ENCODE measurements around the gene CNGB1.
"Not testable (repeated sequence)": the region's sequence is repeated elsewhere in the genome, so short reads cannot be mapped to it uniquely, and the experiment has no call there.

CNGB1 gene

DNA sequence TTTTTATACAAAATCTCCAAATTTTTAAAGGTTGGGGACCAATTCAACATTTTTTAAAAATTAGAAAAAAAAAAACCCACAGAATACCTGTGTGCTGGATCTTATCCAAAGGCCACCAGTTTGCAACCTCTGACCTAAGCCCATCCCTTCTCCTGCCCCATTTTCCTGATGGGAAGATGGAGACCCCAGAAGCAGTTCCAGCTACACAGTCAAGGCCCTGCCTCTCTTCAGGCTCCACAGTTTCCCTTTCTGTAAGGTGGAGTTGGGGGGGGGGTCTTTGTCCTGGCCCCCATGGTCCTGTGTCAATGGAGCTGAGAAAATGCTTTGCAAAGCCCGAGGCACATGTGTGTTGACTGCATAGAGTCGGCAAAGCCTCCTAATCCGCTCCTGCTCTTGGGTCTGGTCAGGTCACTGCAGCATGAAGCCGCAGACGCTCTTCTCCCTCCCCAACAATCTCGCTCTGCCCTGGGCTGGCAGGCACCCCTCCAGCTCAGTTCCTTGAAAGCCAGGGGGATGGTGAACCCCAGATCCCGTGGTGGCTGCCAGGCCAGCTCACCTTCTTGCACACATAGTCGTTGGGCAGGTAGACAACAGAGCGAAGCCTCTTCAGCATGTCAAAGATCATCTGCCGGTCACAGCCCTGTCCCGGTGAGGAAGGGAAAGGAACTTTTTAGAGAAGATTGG is 70.0 kb downstream of the CNGB1 start:
- no peak for DNase-seq

DNA sequence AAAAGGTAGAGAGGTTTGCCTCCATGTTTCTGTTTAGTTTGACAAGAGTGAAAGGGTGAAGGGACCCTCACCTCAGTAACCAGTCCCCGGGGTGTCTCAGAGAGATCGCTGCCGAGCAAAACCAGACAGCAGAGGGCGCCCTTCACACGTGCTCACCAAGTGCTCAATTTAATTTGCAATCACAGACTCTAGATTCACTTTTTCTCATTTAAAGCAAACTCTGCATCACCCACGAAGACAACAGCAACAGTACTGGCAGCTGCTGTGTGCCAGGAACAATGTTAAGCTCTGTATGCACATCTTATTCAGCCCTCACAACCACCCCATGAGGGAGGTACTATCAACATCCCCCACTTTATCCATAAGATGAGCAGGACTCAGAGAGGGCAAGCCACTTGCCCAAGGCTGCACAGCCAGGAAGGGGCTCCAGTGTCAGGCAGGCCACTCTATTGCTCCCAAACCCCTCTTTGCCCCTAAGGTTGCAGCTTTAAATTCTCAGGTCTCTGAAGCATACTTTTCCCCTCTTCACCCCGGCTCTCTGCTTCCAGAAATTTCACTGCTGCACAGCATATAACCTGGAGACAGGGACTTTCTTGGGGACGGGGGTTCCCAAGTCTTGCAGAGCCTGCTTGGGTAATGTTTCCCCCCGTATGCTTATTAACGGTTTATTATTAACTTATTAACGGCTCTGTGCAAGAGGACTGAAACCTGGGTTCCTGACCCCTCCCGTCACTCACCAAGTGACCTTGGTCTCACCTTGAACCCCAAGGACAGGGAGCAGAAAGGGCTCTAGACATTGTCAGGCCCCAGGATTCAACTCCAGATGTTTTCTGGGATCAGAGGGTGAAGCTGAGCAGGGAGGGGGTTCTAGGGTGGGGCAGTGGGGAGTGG is 70.9 kb downstream of the CNGB1 start:
- peak; percentile 69 for DNase-seq

DNA sequence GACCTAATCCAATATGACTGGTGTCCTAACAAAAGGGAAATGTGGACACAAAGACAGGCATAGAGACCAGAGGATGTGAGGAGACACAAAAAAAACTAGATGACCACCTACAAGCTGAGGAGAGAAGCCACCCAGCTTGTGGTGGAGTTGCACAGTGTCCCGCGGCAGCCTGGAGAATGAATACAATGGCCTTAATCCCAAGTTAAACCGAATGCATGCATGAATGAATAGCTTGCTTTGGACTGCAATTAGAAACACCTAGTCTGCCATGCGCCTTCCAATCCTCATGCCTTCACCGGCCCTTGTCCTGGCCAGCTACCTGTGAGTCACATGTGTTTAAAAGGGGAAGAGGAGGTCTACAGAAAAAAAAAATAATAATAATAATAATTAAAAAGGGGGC is 72.0 kb downstream of the CNGB1 start:
- DNase-seq = no peak

DNA sequence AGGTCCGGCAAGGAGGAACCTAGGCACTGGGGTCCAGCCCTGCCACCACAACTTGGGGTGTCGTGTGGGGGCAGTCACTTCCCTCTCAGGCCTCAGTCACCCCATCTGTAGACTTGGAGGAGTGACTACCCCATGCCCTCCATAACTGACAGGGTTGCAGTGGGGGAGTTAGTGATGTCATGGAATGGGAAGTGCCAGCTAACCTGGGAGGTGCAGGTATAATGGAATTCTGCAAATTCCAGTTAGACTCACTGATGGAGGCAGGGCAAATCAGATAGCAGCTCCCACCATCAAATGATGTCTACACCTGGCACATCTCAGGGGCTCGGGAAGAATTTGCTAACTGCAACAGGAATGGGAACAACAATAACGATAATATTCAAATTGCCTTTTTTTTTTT is 72.9 kb downstream of the CNGB1 start:
- DNase-seq = no peak

DNA sequence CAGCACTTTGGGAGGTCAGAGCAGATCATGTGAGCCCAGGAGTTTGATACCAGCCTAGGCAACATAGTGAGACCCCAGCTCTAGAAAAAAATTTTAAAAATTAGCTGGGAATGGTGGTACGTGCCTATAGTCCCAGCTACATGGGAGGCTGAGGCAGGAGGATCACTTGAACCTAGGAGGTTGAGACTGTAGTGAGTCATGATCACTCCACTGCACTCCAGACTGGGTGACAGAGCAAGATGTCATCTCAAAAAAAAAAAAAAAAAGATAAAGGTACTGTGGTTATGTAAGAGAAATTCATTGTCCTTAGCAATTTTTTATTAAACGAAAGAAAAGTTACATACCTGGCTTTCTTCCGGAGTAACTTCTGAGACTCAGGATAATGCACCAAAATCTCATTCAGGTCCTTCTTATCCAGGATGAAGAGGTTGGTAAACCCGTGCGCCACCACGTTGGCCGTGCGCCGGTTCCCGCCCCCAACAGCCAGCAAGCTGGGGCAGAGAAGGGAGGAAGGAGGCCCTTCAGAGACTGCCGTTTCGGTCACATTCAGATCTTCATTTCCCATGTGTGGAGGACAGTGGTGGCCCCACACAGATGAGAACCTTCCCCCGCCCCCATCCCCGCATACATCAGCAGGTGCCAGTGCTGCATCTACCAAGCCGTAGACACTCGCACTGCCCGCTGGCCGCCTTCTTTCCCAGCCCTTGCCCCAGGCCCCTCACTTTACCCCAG is 73.7 kb downstream of the CNGB1 start:
- DNase-seq = no peak

DNA sequence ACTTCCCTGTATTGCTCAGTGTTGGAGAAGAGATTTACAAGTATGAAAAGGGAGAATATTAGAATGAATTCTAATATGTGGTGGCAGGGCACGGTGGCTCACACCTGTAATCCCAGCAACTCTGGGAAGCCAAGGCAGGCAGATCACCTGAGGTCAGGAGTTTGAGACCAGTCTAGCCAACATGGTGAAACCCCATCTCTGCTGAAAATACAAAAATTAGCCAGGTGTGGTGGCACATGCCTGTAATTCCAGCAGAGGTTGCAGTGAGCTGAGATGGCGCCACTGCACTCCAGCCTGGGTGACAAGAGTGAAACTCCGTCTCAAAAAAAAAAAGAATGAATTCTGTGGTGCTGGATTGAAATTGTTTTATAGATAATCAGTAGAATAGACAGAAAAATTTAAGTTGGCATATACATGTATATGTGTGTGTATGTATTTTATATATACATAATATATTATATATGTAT is 75.8 kb downstream of the CNGB1 start:
- DNase-seq = not testable (repeated sequence)

DNA sequence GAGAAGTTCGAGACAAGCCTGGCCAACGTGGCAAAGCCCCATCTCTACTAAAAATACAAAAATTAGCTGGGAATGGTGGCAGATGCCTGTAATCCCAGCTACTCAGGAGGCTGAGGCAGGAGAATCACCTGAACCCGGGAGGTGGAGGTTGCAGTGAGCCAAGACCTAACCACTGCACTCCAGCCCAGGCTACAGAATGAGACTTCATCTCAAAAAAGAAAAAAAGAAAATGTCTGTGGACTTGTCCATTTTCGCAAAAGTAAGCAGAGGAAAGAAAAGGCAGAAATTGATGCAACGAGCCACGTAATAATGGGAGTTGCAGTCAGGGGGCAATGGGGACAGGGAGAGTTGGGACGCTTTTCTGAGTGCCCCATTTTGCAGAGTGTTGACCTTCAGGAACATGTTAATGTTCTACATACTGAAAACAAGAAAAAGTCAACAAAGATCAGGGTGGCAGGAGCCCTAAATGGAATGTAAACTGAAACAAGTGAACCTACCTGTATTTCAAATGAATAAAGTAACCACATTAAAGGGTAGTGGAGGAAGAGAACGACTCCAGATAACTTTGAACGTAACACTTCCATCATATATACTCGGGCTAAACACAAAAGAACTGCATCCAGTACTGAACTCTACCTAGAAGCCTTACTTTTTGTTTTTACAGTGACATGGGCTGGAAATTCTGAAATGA is 76.4 kb downstream of the CNGB1 start:
- no peak for DNase-seq

DNA sequence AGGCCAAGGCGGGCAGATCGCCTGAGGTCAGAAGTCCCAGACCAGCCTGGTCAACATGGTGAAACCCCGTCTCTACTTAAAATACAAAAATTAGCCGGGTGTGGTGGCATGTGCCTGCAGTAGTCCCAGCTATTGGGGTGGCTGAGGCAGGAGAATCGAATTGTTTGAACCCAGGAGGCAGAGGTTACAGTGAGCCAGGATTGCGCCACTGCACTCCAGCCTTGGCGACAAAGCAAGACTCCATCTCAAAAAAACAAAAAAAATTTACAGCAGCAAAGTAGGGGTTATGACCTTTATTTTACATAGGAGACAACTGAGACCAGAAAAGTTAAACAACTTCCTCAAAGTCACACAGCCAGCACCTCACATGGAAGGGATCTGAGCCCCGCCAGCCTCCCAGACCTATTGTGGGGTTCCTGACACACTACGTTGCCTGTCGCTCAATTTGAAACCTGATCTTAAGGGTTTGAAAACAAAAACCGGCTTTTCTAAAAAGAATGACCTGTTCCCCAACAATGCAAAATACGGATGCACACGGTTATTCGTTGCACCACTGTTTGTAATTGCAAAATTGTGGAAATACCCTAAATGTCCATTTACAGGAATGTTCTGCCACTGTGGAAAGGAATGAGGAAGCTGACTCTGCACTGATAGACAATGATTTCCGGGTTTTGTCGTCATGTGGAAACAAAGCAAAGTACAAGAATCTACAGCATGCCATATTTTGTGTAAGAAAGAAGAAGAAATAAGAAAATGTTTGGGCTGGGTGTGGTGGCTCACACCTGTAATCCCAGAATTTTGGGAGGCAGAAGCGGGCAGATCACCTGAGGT is 77.2 kb downstream of the CNGB1 start:
- no peak for DNase-seq

DNA sequence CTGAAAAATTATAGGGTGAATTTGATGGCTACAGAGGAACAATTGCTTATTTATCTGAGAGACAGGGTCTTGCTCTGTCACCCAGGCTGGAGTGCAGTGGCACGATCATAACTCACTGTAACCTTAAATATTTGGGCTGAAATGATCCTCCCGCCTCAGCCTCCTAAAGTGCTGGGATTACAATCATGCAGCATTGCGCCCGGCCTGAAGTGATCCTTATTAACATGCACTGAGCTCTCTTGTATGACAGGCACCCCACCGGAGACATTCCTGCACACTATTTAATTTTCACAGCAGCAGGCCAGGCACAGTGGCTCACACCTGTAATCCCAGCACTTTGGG is 77.7 kb downstream of the CNGB1 start:
- no peak for DNase-seq

DNA sequence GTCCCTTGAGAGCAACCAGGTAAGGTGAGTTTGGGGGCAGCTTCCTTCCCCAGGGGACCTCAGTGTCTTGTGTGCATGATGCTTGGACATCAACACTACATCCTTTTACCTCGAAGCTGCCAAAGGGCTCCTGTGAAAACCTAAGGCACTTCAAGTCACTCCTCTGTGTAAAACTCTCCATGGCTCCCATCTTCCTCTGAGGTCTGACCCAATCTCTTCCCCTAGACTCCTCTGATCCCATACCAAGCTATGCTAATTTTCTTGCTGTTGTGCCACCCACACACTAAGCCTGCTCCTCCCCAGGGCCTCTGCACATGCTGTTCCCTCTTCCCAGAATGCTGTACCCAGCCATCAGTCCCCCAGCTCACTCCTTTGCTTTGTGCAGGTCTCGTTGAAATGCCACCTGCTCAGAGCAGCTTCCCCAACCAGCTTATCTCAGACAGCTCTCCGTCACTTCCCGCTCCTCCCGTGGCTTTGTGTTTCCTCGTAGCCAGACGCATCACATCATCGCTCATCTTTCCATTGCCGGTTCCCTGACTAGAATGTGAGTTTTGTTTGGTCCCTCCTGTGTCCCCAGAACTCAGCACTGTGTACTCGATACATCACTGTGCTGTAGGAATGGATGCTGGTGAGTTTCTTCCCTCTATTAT is 78.4 kb downstream of the CNGB1 start:
- no peak for DNase-seq

DNA sequence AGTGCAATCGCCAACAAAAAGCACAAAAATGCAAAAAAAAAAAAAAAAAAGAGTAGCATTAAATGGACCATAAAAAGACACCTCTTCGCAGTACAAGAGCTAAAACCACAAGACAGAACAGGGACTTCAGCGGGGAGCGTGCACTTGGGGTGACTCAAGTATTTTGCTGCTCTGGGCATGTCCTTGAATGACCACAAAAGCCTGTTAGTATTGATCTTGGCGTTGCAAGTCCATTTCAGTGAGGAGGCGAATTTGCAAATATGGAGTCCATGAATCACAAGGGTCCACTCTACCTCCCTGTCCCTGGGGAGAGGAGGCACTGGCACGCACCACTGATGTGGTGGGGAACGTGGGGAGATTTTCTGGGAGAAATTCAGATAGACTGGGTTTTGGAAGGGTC is 78.9 kb downstream of the CNGB1 start:
- DNase-seq = no peak

DNA sequence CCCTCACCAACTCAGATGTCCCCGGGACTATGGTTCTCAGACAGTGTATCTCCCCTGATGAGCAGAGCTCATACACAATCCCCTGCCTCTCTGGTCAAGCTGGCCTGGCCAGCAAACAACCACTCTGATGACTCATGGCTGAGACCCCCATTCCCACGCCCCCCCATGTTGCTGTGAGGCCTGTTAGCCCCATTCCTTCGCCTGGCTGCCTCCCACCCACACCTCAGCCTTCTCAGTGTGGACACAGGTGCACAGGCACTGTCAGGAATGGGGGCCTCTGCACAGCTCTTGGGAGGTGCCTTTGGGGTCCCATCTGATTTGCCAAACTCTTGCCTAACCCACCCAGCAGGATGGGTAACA is 80.2 kb downstream of the CNGB1 start:
- no peak for DNase-seq

DNA sequence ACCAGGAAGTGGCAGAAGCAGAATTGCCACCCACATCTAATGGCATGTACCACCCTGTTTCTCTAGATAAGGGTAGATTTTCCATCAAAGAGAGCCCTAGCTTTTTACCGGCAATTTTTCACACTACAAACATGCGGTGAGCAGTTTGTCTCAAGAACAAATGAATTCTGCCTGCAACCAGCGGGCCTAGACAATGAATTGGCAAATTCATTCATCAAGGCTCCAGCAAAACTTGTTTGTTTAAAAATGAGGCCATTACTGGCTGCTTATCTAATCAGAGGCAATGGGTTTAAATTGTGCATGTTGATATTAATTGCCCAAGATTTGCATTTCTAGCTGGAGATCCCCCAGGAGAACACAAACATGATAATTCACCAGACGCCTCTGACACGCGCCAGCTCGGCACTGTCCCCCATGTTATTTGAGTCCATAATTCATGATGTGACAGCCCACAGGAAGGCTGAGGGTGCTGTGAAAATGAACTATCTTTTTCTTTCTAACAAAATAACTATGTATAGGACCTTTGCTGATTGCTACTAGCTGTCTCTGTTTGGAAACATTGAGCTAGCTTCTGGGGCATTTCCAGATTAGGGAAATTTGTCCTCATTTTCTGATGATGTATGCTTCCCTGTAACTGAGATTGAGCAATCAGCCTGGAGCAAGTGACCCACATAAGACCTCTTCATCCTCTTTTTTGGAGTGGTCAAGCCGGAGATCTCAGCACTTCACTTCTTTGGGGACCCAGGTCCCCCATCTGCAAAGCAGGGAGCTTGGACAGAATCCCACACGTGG is 80.8 kb downstream of the CNGB1 start:
- no peak for DNase-seq

DNA sequence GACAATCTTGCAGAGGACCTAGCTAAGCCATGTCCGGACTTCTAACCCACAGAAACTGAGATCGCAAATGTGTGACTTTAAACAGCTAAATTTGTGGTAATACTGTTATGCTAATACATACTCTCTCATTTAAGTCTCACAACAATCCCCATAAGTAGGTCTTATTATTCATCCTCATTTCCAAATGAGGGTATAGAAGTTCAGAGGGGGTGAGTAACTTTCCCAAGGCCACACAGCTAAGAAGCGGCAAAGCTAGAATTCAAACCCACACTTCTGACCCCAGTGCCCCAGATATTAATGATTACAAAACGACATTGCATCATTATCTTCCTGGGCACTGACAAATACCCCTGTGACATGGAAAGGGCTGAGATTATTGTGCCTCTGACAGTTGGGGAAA is 81.4 kb downstream of the CNGB1 start:
- no peak for DNase-seq

DNA sequence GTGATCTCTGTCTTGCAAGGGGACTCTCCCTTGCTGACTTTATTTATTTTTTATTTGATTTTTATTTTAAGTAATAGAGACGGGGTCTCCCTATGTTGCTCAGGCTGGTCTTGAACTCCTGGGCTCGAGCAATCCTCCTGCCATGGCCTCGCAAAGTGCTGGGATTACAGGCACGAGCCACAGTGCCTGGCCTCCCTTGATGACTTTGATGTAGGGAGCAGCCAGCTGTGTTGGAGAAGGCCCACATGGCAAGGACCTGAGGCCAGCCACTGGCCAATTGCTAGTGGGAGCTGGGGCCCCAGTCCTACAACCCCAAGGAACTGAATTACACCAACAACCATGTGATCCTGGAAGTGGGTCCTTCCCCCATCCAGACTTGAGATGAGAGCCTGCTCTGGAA is 81.8 kb downstream of the CNGB1 start:
- DNase-seq = no peak

DNA sequence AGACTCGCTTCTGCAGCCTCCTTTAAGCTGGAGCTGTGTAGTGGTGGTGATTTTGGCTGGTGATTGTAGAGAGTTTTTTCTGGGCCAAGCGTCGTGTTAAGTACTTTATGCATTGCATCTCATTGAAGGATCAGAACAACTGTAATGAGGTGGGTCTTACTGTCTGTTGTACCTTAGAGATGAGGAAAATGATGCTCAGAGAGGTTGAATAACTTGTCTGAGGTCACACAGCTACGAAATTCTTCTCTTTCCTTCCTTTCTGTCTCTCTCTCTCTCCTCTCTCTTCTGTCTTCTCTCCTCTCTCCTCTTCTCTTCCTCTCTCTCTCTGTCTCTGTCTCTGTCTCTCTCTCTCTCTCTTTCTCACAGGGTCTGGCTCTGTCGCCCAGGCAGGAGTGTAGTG is 82.8 kb downstream of the CNGB1 start:
- no peak for DNase-seq

DNA sequence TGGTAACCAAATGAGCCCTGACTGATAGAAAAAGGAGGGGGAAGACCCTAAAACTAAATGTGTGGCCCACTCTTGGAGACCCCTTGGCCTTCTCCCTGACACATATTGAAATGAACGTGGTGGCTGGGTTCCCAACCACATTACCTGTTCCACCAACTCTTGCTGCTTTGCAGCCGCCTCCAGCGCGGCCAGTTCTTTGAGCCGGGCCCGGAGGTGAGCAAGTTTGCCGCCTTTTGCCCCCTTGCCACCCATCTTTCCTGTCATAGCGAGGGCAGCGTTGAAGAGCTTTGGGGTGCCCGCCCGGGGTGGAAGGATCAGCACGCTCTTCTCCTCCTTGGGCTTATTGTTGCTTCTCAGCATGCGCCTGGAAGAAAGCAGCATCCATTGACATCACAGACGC is 83.2 kb downstream of the CNGB1 start:
- DNase-seq = no peak

DNA sequence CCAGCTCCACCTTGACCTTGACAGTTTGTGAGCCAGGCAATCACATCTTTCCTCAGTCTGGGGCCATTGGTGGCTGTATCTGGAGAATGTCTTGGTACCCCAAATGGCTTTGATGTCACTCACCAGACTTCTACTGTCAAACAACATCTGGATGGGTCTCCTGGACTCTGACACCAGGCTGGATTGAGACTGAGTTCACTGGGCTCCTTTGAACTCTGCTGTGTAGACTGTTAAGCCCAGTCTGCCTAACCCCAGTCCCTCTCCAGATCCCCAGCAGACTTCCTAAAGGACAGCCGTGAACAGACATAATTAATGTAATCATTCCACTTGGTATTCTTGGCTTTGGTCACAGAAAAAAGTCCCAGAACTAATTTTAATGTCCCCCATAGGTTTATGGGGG is 84.5 kb downstream of the CNGB1 start:
- no peak for DNase-seq

DNA sequence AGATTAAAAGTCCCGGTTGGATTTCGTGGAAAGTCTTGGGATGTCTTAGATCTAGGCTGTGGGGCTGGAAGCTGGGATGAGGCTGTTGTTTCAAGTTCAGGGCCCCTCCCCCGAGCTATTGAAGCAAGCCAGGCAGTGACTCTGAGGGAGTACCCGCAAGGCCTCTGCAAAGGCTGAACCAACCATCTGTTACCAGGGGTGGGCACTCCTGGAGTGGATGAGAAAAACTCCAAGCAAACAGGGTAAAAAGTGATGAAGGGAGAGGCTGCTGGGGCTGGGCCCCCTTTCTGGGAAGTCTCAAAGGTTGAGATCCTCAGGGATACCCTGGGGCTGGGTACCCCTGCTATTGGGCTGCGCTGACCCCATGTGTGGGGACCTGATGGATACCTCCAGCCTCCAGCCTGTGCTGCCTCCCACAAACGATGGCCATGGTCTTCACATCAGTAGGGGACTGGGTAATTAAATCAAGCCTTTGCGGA is 86.2 kb downstream of the CNGB1 start:
- DNase-seq = no peak

DNA sequence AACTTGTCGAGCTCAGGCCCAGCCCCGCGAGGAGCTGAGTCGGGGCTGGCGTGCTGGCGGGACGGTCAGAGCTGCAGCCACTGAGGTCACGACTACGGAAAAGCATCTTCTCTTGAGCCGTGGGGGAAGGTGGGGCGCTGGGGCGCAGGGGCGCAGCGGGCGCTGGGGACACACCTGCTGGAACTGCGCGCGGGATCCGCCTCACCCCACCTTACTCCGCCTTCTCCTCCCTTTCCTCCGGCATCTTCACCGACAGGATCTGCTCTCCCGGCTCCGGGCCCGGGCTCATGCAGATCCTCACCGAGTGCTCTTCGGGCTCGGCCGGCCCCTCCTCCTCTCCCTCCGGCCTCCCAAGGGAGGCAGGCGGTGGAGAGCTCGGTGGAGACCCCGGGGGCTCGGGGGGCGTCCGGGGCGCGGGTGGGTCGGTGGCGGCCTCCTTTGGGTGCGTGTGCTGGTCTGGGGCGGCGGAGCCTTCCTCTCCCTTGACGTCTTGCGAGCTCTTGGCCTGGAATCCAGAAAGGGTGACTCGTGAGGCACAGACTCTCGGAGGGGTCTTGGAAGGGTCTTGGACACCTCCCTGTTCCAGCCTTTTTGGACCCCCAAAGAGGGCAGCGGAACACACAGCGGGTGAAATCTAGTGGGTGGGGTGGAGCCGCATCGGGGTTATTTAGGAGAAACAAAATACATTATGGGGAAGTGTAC is 86.8 kb downstream of the CNGB1 start:
- DNase-seq = no peak
